K562 (cell line): Measurements from ENCODE around the gene SMIM29. TPM values are rescaled to one million over a fixed set of nuclear protein-coding genes. Genes with fewer than 3 reads are reported as not detected.
A peak's percentile ranks its signal among the peaks of the same experiment; 100 is the strongest.

Source experiments
- ARID1B ChIP-seq: fragments of 450-650 bp; IDR thresholded peaks from 2 replicates; pipeline ENCODE4 v1.6.1; 2016; ENCODE audit warnings: antibody characterized with exemption, mild to moderate bottlenecking, inconsistent platforms
- BDP1 ChIP-seq: IDR thresholded peaks from 3 replicates; pipeline ENCODE4 v1.6.1; 2011; ENCODE audit not compliant: insufficient read length, insufficient read depth
- CHD1 ChIP-seq: fragments of 200-600 bp; sonication (generic); IDR thresholded peaks from one replicate; pipeline ENCODE4 v1.6.1; 2012; ENCODE audit warnings: mild to moderate bottlenecking, moderate library complexity, low read length, inconsistent platforms
- CHD2 ChIP-seq: IDR thresholded peaks from 2 replicates; pipeline ENCODE4 v1.6.1; 2011; ENCODE audit warnings: low read depth, low read length
- PPARD ChIP-seq: fragments of 250-450 bp; sonication (Bioruptor Pico); IDR thresholded peaks from 2 replicates; pipeline ENCODE4 v1.8.0; 2022; ENCODE audit warnings: inconsistent platforms, mild to moderate bottlenecking, moderate library complexity
- RNF2 ChIP-seq: sonication (generic); IDR thresholded peaks from 2 replicates; pipeline ENCODE4 v1.6.1; 2016
- SRF ChIP-seq, 2 experiments: fragments of 250-450, 450-650 bp in 1 of 2; sonication (Bioruptor Pico) in 1 of 2; sonication (generic) in 1 of 2; formaldehyde crosslinking; IDR thresholded peaks; 2 replicates each; pipeline versions ENCODE4 v1.5.0 to v1.5.1; 2020 to 2022; ENCODE audit warnings: mild to moderate bottlenecking in 1 of 2, missing genetic modification reagents in 1 of 2
- TRIM28 ChIP-seq: fragments of 450-650 bp; IDR thresholded peaks from 2 replicates; pipeline ENCODE4 v1.6.1; 2017
- U2AF2 ChIP-seq: fragments of 200-400 bp; formaldehyde crosslinking; optimal IDR thresholded peaks from 2 replicates; pipeline ENCODE3; 2017; ENCODE audit warnings: low read depth, mild to moderate bottlenecking, low read length
- ZNF444 ChIP-seq: fragments of 250-450 bp; sonication (Bioruptor Pico); IDR thresholded peaks from 2 replicates; pipeline ENCODE4 v1.4.0; 2020; ENCODE audit warnings: mild to moderate bottlenecking, moderate library complexity
- ZNF764 ChIP-seq: fragments of 250-450 bp; sonication (Bioruptor Pico); IDR thresholded peaks from 2 replicates; pipeline ENCODE4 v1.4.0; 2020; ENCODE audit warnings: low read depth, mild to moderate bottlenecking, moderate library complexity
- polyA plus RNA-seq, 8 experiments: library from polyadenylated mRNA; depleted of rRNA in 4 of 8; stranded (reverse) in 5 of 8; unstranded in 3 of 8; fragments of >200 nt; fragmentation: Nextera tagmentation in 2 of 8; fragmentation: Illumina TruSeq in 1 of 8; extraction: Ambion mirVana in 2 of 8; extraction: Trizol in 1 of 8; gene quantifications; 2 replicates each; pipeline versions ENCODE4 v1.2.1 to v1.2.3, GENCODE V29; 2011 to 2014; ENCODE audit warnings: inconsistent platforms in 1 of 8, missing spikeins in 1 of 8
- total RNA-seq, 7 experiments: library from RNA; depleted of rRNA in 6 of 7; stranded (reverse); fragments of >200 nt in 6 of 7; fragmentation: Illumina TruSeq in 2 of 7; extraction: Trizol in 2 of 7; gene quantifications; 2 replicates each; pipeline versions ENCODE4 v1.2.1 to v1.2.3, GENCODE V29; 2011 to 2021; ENCODE audit warnings: low replicate concordance in 1 of 7
- TF ChIP-seq, protein P1 (sequence below): sonication (generic); formaldehyde crosslinking; IDR thresholded peaks from 2 replicates; pipeline ENCODE4 v1.8.0; 2022; ENCODE audit warnings: missing genetic modification reagents, mild to moderate bottlenecking, borderline replicate concordance
- TF ChIP-seq, protein P2 (sequence below), 2 experiments: fragments of 450-650 bp in 1 of 2; sonication (generic) in 1 of 2; formaldehyde crosslinking in 1 of 2; IDR thresholded peaks in 1 of 2; conservative IDR thresholded peaks in 1 of 2; 2 replicates each; pipeline versions ENCODE4 v1.6.1 to v1.8.1; 2016 to 2023; ENCODE audit warnings: mild to moderate bottlenecking in 2 of 2, moderate library complexity in 2 of 2, inconsistent platforms in 1 of 2, missing genetic modification reagents in 1 of 2
- TF ChIP-seq, protein P3 (sequence below): sonication (generic); formaldehyde crosslinking; IDR thresholded peaks from 2 replicates; pipeline ENCODE4 v1.8.1; 2023; ENCODE audit warnings: mild to moderate bottlenecking, missing genetic modification reagents
- TF ChIP-seq, protein P4 (sequence below): fragments of 250-450 bp; sonication (Bioruptor Pico); IDR thresholded peaks from 2 replicates; pipeline ENCODE4 v1.9.0; 2021; ENCODE audit warnings: mild to moderate bottlenecking, inconsistent platforms
- TF ChIP-seq, protein P5 (sequence below), 3 experiments: IDR thresholded peaks in 2 of 3; conservative IDR thresholded peaks in 1 of 3; 2 replicates each; pipeline ENCODE4 v1.5.1; 2011 to 2012; ENCODE audit warnings: low read length in 3 of 3, mild to moderate bottlenecking in 3 of 3, control low read depth in 2 of 3, improper control_type of control experiment in 1 of 3, inconsistent platforms in 1 of 3, low read depth in 1 of 3, mixed read lengths in 1 of 3, moderate library complexity in 1 of 3; ENCODE audit not compliant: insufficient read depth in 2 of 3

Gene SMIM29
- total and polyA plus RNA-seq, 9 of the 15 experiments (the other 6 are each of a cell fraction or from before 2014, with no cell fraction given), result 6.5 to 36.7 (median 20.9) TPM

DNA sequence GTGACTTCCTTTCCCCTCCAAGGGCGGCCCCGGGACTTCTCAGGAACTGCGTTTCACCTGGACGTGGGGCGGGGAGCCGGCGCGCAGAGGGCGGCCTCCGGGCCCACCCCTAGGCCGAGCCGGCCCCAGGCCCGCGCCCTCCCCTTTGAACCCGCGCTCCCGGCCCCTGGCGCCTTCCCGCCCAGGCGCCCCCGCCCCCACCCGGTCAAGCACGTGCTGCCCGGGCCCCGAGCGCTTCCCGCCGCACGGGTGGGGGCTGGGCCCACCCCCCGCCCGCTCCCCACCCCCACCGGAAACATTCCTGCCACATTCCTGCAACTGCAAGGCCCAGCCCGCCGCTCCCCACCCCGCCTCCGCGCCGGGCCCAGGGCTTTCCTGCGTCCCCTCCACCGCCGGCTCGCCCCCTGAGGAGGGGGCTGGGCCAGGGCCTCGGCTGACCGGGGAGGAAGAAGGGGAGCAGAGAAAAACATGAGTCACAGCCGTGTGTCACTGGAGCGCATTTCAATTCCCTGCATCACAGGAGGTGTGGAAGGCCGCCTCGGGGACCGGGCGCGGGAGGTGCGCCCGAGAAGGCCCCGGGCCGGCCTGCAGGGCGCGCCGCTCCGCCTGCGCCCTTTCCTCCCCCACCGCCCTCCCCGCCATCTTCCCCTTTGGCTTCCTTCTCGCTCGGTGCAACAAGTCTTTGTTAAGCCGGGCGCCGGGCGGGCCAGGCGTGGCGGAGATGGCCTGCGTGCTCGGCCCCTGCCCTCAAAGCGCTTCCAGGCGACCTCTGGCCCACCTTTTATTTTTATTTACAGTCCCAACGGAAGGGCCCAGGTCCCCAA is 13.3 kb downstream of the SMIM29 start (continued):
- TF ChIP-seq, protein P1, sequence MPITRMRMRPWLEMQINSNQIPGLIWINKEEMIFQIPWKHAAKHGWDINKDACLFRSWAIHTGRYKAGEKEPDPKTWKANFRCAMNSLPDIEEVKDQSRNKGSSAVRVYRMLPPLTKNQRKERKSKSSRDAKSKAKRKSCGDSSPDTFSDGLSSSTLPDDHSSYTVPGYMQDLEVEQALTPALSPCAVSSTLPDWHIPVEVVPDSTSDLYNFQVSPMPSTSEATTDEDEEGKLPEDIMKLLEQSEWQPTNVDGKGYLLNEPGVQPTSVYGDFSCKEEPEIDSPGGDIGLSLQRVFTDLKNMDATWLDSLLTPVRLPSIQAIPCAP, result no peak
- TF ChIP-seq, protein P2, sequence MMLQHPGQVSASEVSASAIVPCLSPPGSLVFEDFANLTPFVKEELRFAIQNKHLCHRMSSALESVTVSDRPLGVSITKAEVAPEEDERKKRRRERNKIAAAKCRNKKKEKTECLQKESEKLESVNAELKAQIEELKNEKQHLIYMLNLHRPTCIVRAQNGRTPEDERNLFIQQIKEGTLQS (IDR thresholded peaks at IDR 0.05), result peak; percentile 79
- TF ChIP-seq, protein P2 (CRISPR knock-in tag; conservative IDR thresholded peaks at IDR 0.05), result peak; percentile 53; the same call in 1 of the 2 replicates
- TF ChIP-seq PPARD (CRISPR knock-in tag) (no peak), SRF (CRISPR knock-in tag; IDR thresholded peaks at IDR 0.05) (no peak), U2AF2 (no peak), RNF2 (no peak; the same call in 1 of the 2 replicates), BDP1 (no peak), ARID1B (peak; percentile 8; the same call in 1 of the 2 replicates), ZNF764 (no peak), CHD2 (no peak), ZNF444 (no peak), CHD1 (no peak), TRIM28 (peak; percentile 58; the same call in 1 of the 2 replicates)
- TF ChIP-seq, protein P3, sequence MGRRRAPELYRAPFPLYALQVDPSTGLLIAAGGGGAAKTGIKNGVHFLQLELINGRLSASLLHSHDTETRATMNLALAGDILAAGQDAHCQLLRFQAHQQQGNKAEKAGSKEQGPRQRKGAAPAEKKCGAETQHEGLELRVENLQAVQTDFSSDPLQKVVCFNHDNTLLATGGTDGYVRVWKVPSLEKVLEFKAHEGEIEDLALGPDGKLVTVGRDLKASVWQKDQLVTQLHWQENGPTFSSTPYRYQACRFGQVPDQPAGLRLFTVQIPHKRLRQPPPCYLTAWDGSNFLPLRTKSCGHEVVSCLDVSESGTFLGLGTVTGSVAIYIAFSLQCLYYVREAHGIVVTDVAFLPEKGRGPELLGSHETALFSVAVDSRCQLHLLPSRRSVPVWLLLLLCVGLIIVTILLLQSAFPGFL (CRISPR knock-in tag), result no peak
- TF ChIP-seq, protein P4, sequence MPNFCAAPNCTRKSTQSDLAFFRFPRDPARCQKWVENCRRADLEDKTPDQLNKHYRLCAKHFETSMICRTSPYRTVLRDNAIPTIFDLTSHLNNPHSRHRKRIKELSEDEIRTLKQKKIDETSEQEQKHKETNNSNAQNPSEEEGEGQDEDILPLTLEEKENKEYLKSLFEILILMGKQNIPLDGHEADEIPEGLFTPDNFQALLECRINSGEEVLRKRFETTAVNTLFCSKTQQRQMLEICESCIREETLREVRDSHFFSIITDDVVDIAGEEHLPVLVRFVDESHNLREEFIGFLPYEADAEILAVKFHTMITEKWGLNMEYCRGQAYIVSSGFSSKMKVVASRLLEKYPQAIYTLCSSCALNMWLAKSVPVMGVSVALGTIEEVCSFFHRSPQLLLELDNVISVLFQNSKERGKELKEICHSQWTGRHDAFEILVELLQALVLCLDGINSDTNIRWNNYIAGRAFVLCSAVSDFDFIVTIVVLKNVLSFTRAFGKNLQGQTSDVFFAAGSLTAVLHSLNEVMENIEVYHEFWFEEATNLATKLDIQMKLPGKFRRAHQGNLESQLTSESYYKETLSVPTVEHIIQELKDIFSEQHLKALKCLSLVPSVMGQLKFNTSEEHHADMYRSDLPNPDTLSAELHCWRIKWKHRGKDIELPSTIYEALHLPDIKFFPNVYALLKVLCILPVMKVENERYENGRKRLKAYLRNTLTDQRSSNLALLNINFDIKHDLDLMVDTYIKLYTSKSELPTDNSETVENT, result peak; percentile 25; the same call in 1 of the 2 replicates
- TF ChIP-seq, protein P5, sequence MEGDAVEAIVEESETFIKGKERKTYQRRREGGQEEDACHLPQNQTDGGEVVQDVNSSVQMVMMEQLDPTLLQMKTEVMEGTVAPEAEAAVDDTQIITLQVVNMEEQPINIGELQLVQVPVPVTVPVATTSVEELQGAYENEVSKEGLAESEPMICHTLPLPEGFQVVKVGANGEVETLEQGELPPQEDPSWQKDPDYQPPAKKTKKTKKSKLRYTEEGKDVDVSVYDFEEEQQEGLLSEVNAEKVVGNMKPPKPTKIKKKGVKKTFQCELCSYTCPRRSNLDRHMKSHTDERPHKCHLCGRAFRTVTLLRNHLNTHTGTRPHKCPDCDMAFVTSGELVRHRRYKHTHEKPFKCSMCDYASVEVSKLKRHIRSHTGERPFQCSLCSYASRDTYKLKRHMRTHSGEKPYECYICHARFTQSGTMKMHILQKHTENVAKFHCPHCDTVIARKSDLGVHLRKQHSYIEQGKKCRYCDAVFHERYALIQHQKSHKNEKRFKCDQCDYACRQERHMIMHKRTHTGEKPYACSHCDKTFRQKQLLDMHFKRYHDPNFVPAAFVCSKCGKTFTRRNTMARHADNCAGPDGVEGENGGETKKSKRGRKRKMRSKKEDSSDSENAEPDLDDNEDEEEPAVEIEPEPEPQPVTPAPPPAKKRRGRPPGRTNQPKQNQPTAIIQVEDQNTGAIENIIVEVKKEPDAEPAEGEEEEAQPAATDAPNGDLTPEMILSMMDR (IDR thresholded peaks at IDR 0.05 in 2 of 3, conservative IDR thresholded peaks at IDR 0.05 in 1 of 3; ENCODE audit: insufficient read depth in 2 of 3, low read depth in 1 of 3, low read length in 3 of 3), result peak in 2 of 3 experiments; percentile 14 to 28; a peak in 3 of 6 replicates
